PFSK-1 (cell line): ENCODE data around the gene PEX5.

Source experiments
- FOXP2 ChIP-seq: optimal IDR thresholded peaks from 2 replicates; pipeline ENCODE3; 2011; ENCODE audit warnings: borderline replicate concordance, control low read depth, inconsistent platforms; ENCODE audit not compliant: insufficient read depth; ENCODE audit errors: extremely low read length, extremely low read depth
- POLR2AphosphoS5 ChIP-seq: IDR thresholded peaks from 2 replicates; pipeline ENCODE4 v1.6.1; 2012; ENCODE audit warnings: low read depth, mild to moderate bottlenecking, control low read depth, low read length, moderate library complexity
- SIN3A ChIP-seq: IDR thresholded peaks from 2 replicates; pipeline ENCODE4 v1.6.1; 2012; ENCODE audit warnings: mild to moderate bottlenecking, low read length, moderate library complexity, borderline replicate concordance; ENCODE audit not compliant: insufficient read depth
- TAF1 ChIP-seq: IDR thresholded peaks from 2 replicates; pipeline ENCODE4 v1.6.1; 2012; ENCODE audit warnings: low read length, control low read depth, borderline replicate concordance; ENCODE audit not compliant: insufficient read depth
- TF ChIP-seq, protein P1 (sequence below), 2 experiments: IDR thresholded peaks; 2 replicates each; pipeline versions ENCODE4 v1.6.1 to v1.8.0; 2011 to 2012; ENCODE audit warnings: low read depth in 2 of 2, low read length in 2 of 2, control low read depth in 1 of 2, inconsistent platforms in 1 of 2, mild to moderate bottlenecking in 1 of 2, moderate library complexity in 1 of 2; ENCODE audit not compliant: insufficient read depth in 1 of 2

DNA sequence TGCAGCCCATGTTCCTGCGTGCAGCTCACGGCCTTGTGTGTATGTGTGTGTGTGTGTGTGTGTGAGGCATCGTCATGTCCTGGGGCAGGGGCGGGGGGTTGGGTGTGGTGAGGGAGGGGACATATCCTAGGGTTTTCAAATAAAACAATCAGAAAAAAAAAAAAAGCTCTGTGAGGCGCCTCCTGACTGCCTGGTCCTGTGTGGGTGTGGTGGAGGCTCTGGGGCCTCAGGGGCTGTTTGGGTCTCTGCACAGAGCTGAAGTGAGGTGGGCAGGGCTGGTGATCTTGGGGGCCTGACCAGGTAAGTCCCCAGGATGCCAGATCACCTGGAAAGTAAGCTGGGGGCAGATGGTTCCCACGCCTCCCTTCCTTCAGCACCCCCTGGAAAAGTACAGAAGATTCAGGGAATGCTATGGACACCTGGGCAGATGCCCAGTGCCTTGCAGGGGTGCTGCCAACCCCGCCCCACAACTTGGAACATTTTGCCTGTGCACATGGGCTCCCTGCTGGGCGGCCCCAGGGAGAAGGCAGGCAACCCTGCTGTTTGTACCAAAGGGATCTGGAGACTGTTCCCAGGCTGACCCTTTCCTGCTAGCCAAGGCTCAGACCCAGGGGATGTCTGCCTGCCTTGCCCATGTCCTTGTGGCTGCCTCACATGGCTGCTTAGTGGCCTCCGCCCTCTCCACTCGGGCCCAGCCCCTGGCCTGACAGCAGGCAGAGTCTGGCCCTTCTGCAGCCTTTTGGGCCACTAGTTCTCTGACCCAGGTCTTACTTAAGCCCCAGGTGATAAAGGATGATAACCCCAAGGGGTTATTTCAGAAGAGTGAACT lies 30.5 kb upstream of the PEX5 start:
- TF ChIP-seq POLR2AphosphoS5 (no peak), TAF1 (no peak), SIN3A (no peak), FOXP2 (no peak)
- TF ChIP-seq, protein P1, sequence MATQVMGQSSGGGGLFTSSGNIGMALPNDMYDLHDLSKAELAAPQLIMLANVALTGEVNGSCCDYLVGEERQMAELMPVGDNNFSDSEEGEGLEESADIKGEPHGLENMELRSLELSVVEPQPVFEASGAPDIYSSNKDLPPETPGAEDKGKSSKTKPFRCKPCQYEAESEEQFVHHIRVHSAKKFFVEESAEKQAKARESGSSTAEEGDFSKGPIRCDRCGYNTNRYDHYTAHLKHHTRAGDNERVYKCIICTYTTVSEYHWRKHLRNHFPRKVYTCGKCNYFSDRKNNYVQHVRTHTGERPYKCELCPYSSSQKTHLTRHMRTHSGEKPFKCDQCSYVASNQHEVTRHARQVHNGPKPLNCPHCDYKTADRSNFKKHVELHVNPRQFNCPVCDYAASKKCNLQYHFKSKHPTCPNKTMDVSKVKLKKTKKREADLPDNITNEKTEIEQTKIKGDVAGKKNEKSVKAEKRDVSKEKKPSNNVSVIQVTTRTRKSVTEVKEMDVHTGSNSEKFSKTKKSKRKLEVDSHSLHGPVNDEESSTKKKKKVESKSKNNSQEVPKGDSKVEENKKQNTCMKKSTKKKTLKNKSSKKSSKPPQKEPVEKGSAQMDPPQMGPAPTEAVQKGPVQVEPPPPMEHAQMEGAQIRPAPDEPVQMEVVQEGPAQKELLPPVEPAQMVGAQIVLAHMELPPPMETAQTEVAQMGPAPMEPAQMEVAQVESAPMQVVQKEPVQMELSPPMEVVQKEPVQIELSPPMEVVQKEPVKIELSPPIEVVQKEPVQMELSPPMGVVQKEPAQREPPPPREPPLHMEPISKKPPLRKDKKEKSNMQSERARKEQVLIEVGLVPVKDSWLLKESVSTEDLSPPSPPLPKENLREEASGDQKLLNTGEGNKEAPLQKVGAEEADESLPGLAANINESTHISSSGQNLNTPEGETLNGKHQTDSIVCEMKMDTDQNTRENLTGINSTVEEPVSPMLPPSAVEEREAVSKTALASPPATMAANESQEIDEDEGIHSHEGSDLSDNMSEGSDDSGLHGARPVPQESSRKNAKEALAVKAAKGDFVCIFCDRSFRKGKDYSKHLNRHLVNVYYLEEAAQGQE (IDR thresholded peaks at IDR 0.05; ENCODE audit: insufficient read depth in 1 of 2, low read depth in 2 of 2, low read length in 2 of 2), result no peak
